MG63 (cell line): Measurements from ENCODE around the gene FRA10AC1. TPM values are rescaled to one million over a fixed set of nuclear protein-coding genes. Genes with fewer than 3 reads are reported as not detected.

Experiments used
- total RNA-seq: library from RNA; depleted of rRNA; stranded (reverse); fragments of >200 nt; shearing (Covaris generic); gene quantifications from 2 replicates; pipeline ENCODE4 v1.2.3, GENCODE V29; 2014; ENCODE audit warnings: low replicate concordance; rRNA removed

FRA10AC1 gene
- total RNA-seq, 1 experiment from 2014 or later: 4.2 TPM

Other genes starting within 250 kb of the FRA10AC1 start
- gene MYOF, start 220.3 kb downstream of the FRA10AC1 start, total RNA-seq: 69.3 and 75.6 TPM in 2 replicates
- gene CEP55, start 206.0 kb downstream of the FRA10AC1 start, total RNA-seq: 74.7 and 98.6 TPM in 2 replicates
- gene FFAR4, start 135.9 kb downstream of the FRA10AC1 start, total RNA-seq: 0.16 TPM in 1 of 2 replicates, not detected in the other
- 0.35 and 5.4 TPM in 2 replicates for gene RBP4, start 101.4 kb downstream of the FRA10AC1 start, total RNA-seq
- gene PDE6C, start 90.1 kb downstream of the FRA10AC1 start, total RNA-seq: not detected in 2 replicates
- not detected in 2 replicates for gene LGI1, start 55.3 kb upstream of the FRA10AC1 start, total RNA-seq
- 1.6 and 4.6 TPM in 2 replicates for gene SLC35G1, start 191.4 kb upstream of the FRA10AC1 start, total RNA-seq